HG03469 (cell line): ENCODE measurements around the gene RGP1.
A peak's percentile ranks its signal among the peaks of the same experiment; 100 is the strongest.

Experiments used
- ATAC-seq: cut with Tn5 transposase; IDR thresholded peaks from one replicate; pipeline ENCODE4 v1.9.1; 2021; ENCODE audit warnings: mild to moderate bottlenecking, moderate library complexity, moderate number of reproducible peaks; ENCODE audit not compliant: unreplicated experiment

Gene RGP1

DNA sequence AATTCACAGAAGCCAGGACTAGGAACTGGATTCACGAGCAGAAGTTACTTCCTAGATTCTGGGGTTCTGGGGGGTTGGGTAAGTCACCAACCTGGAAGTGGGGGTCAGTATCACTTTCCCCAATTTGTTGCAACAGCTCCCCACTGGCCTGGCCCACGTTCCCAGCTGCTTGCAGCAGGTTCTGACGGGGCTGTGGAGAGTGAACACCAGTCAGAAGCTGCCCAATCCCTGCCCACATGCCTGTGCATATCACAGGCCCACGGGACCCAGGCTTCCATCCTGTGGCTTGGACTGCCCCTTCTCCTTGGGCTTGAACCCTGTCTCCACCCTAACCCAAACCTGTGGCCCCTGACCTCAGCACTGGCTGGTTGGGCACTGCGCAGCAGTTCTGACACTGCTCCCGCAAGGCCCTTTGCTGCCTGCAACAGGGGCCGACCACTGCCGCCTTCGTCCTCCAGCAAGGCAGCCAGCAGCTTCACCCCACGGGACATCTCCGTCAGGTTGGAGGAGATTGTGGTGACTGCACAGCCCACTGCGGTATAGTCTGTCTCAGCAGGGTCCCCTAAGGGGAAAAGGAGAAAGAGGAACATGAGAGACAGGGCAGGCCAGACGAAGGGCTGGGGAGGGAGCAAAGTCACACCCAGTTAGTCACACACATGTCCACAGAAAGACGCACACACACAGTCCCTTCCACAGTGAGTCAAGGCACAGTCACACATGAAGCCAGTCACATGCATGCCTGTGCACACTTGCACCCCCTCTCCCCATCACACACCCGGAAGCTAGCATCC lies 30.2 kb upstream of the RGP1 start:
- peak; percentile 41 for ATAC-seq

DNA sequence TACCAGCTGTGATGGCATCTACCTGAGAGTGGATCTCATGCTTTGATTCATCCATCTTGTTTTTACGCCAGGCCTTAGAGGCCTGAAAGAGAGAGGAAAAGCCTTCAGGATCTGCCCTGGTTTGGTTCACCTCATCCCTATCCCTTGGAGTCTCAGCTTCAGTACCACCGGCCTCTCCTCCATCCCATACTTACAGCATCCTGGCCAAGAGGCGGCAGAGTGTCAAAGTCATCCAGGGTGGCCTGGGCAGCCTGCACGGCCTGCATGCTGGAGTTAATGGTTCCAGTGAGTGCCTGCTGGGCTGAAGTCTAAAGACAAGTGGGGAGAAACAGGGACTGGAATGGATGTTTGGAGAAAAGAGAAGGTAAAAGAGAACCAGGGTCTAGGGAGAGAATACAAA lies 29.5 kb upstream of the RGP1 start:
- no peak for ATAC-seq

DNA sequence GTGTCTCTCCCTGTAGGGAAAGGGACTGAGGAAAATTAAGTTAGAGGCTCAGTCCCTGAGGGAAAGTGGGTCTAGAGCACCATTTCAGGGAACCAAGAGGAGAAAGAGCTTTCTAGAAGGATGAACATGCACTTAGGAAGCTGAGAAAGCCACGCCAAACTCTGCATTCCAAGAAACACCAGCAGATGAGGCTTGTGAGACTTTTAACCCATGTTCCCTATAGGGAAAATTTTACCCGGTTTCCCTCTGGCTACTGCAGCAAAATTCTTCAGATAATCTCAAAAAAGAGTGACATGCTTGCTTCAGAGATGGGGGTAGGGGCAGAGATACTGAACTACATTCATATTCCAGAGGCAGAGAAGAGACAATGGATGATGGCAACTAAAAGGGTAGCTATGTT lies 25.7 kb upstream of the RGP1 start:
- ATAC-seq = no peak

DNA sequence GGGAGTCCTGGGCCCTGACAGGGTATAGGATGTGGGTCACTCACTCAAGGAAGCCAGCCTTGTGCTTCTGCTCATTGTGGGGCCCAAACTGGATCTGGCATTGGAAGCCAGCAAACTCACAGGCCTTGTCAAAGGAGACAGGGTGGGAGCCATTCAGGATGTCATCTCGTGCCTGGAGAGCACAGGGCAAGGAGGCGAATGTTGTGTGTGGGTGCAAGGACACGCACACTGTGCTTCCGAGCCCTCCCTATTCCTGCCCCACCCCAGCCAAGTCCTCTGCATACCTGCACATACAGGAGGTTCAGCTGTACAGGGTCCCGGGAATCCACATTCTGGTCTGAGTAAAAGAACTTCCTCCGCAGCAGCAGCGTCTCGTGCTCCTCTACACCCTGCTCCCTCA lies 25.2 kb upstream of the RGP1 start:
- no peak for ATAC-seq

DNA sequence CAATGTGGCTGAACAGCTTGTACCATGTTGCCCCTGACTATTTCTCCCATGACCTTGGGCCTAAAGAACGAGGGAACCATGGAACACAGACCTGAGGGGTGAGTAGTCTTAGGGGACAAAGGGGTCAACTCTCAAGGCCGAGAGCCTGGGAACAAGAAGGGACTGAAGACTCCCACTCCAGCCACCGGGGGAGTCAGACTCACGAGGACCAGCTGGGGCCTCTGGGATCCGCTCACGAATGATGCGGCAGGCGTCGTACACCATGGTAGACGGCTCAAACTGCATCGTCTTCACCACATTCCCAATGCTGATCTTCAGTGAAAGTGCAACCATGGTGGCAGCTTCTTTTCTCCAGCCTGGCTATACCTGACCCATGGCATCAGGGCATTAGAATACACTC lies 23.7 kb upstream of the RGP1 start:
- no peak for ATAC-seq

DNA sequence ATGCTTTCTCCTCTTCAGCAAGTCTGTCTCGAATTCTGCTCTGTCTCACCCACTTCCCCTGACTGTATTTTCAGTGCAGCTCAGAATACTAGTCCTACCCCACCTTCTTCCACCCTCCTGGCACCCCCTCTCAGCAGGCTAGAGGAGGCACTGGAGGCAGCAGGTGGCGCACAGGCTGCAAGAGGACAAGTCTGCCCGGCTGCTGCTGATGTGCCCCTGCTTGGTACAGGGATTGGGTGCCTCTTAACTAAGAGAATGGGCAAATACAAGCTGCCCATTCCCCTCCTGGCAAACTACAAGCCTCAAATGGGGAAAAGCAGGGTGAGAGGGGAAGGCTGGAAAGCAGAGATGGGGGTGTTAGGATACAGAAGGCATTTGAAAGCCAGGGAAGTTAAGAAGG lies 22.2 kb upstream of the RGP1 start:
- no peak for ATAC-seq

DNA sequence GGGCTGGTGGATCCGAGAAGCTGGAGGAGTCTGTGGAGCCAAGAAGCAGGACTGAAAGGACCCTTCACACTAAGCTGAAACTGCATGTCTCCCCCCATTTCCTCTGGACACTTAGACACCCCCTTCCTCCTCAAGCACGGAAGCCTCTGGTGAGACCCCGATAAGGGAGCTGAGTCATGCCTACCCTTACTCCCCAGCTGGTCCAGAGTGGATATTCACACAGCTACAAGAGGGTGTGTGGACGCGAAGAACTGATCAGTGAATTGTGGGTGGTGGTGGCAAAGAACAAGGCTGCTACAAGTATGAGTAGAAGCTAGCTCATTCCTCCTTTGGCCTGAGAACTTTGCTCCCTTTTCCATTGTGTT lies 21.4 kb upstream of the RGP1 start:
- no peak for ATAC-seq

DNA sequence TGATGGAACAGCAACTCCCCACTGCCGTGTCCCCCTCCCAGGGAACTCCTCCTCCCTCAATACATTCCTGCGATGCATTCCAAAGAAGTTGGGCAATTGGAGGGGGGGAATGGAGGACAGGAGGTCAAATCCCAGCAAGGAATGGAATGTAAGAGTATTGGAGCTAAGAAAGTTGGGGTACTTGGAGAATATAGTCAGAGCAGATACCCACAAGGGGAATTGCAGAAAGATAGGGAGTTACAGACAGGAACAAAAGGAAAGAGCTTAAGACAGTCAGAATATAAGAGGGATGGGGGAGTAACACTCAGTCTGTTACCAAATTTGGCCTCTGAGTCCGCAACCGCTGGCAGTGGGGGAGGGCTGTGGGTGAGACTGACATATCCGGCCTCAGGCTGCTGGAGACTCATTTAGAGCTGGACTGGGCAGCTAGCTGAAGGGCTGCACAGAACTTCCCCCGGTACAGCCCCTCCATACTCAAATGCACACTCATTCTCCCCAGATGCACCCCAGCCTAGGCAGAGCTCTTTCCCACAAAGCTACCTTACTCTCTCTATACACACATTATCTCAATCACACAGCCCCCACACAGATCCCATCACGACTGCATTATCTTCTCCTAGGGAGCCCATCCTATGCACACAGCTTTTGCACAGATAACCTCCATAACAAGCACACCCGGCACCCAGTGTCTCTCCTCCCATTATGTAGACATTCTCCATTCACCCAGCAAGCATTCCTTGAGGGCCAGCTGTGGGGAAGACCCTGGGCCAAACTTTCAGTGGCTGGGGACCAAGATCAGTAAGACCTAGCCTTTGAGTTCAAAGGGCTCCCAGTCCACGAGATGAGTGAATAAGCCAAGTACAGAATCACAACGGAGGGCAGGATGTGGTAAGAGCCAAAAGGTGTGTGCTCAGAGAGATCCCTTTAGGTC lies 20.8 kb upstream of the RGP1 start:
- ATAC-seq = no peak

DNA sequence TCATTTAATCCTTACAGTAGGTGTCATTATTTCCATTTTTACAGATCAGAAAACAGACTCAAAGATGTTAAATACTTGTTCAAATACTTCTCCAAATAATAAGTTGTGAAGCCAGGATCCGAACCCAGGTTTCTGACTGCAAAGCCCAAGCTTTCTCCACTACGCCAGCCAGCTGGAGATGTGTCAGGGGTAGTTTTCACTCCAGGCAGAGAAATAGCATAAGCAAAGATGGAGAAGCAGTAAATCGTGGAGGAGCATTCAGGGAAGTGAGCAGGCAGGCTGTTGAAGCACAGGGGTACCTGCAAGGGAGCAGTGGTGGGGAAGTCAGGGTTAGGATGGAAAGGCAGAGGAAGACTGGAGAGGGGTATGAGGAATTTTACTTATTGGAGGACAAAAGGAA lies 20.0 kb upstream of the RGP1 start:
- ATAC-seq = no peak

DNA sequence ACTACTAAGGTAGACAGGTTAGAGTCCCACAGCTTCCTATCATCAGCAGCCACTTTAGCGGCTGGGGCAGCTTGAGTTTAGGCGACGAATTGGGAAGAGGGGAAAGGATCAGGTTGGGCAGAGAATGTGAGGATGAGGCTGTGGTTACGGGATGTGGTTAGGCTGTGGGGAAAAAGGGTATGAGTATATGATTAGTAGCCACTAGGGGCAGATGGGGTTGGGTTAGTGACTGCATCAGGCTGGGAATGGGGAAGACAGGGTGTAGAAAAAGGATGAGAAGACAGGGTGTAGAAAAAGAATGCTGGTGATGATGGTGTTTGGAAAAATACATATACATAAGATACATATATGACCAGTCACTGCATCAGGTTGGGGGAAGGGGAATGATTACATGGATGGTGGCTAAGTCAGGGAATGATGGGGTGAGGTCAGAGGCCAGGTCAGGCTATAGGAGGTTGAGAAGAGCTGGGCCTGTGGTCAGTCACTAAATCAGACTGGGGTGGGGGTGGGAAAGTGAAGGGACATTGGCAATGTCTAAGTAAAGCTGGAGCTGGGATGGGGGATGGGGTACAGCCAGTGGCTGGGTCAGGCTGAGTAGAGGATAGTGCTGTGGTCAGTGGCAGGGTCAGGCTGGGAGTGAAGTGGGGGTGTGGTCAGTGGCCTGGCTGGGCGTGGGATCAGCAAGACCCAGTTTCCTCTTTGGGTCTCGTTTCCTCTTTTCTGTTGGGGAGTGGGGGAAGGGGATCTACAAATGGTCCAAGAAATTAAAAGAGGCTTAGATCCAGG lies 19.2 kb upstream of the RGP1 start:
- no peak for ATAC-seq

DNA sequence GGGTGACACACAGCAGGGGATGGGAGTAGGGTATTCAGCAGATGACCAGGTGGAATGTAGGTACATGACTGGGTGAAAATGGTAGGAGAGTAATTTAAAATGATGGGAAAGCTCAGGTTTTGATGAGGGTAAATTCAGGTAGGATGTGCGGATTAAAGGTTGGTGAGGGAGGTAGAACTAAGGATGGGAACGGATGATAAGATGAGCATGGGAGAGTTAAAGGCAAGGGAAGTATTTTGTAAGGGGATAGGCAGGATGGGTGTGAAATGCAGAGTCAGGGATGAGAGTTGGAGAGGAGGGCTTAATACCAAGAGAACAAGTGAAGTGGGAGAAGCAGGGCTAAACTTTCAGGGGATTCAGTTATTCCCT lies 18.6 kb upstream of the RGP1 start:
- no peak for ATAC-seq

DNA sequence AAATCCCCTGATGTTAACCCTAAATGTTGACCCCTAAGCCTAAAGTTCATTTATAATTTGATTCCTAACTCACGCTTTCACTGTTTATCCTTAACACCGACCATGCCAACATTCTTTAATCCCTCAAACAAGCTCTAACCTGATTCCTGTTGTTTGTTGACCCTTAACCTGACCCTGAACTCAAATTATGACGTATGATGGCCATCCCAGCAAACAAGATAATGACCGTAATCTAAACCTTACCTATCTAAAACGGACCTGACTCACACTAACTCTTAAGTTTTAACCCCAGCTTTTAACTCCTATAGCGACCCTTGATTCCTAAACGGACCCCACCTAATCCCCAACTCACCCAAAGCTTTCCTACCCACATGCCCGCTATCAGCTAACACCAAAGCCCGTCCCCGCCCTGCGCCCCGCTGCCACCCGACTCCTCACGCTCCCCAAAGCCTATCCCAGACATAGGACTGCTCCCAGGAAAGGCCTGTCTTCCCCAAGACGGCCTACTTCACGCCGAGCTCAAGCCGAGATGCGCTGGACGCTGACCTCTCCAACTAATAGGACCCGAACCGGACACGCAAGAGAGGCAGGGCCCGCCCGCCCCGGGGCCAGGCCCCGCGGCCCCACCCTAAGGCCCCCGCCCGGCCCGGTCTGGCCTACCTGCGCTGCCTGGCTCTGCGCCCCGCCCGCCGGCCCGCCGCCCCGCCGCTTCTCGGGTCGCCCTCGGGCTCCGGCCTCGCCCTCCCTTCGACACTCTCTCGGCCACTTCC lies 17.5 kb upstream of the RGP1 start:
- ATAC-seq = no peak

DNA sequence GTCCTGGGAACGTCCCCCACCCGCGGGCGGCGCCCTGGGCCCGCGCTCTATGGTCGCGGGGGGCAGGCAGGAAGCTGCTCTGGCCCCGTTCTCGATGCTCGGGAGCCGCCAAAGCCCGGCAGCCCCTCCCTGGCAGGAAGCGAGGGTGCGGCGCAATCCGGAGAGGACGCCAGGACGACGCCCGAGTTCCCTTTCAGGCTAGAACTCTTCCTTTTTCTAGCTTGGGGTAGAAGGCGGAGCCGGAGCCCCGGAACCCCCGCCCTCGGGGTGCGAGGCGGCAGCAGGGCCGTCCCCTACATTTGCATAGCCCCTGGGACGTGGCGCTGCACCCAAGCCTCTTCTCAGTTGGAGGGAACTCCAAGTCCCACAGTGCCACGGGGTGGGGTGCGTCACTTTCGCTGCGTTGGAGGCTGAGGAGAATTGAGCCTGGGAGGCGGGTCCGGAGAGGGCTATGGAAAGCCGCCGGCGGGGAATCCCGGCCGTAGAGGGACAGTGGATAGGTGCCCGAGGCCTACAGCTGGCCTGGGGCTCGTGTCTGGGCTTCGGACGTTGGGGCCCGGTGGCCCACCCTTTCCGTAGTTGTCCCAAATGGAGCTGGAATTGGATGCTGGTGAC lies 16.8 kb upstream of the RGP1 start, which contains the start of the genes CREB3 and TLN1:
TSS of gene CREB3 (plus strand) at position 482 of the 615 bp plus-strand sequence. CDS start at position 589, 107 bp downstream.
TSS of gene TLN1 (minus strand) at position 11 of the 615 bp plus-strand sequence. CDS start 6,501 bp downstream, outside the sequence.
- ATAC-seq = peak; percentile 69

DNA sequence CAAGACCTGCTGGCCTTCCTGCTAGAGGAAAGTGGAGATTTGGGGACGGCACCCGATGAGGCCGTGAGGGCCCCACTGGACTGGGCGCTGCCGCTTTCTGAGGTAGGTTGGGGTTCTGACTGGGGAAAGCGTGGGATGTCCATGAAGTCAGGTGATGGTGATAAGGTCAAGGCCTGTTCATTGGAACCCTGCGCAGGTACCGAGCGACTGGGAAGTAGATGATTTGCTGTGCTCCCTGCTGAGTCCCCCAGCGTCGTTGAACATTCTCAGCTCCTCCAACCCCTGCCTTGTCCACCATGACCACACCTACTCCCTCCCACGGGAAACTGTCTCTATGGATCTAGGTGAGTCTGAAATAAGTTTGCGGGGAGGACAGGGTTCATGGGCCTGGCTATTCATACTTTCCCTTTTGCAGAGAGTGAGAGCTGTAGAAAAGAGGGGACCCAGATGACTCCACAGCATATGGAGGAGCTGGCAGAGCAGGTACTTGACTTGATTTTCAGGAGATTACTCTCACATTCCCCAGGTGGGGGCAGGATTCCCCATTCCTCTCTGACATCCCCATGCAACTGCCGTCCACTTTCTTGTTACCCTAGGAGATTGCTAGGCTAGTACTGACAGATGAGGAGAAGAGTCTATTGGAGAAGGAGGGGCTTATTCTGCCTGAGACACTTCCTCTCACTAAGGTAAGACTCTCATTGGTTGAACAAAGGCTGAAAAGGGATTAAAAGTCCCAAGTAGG lies 16.1 kb upstream of the RGP1 start:
- no peak for ATAC-seq

DNA sequence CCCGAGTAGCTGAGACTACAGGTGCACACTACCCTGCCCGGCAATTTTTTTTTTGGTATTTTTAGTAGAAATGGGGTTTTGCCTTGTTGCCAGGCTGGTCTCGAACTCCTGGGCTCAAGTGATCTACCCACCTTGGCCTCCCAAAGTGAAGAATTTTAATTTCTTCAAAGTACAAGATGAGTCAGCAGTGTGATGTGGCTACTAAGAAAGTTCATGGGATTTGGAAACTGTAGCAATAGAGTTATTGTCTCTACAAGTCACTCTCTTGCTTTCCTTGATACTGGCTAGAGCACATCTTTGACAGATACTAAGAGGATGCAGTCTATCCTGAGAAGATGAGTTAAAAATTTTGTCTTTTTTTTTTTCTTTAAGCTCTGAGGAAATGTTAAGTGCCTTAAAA lies 15.0 kb upstream of the RGP1 start:
- no peak for ATAC-seq

DNA sequence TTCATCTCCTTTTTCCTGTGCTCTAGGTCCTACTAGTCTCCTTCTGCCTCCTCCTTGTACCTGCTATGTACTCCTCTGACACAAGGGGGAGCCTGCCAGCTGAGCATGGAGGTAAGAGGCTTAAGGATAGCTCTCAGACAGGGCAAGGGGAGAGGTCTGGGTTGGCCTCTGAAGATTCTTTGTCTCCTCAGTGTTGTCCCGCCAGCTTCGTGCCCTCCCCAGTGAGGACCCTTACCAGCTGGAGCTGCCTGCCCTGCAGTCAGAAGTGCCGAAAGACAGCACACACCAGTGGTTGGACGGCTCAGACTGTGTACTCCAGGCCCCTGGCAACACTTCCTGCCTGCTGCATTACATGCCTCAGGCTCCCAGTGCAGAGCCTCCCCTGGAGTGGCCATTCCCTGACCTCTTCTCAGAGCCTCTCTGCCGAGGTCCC lies 12.9 kb upstream of the RGP1 start:
- no peak for ATAC-seq

DNA sequence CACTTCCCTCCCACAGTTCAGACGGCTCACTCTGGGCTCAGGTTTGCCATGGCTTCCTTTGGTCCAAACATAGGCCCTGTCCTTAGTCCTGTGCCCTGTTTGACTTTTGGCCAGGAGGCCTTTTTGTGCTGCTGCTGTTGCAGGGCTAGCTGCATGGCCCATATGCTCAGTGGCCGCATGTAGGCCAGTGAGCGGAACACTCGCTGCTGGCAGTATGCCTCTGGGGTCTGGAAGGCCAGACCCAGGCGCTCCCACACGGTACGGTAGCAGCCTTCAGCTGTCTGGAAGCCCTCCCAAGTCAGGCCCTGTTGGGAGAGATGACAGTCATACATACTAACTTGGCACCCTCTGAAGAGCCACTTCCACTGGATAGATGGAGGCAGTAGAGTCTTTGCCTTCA lies 11.9 kb upstream of the RGP1 start:
- ATAC-seq = no peak

DNA sequence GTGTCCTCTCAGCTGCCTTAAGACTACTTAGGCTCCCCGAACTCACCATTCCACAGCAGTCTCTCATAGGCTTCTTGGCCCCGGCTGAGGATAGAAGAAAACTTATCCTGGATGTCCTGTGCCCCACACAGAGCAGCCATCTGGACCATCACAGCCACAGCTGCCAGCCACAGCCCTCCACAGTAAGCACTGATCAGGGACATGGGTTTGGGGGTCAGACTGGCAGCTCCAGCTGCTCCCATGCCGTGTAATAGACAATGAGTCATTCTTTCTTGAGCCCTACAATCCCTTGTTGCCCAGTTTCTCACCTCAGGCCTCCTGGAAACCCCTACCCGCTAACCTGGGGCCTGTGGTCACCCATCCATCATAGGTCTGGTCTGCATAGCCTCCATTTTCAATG lies 10.9 kb upstream of the RGP1 start:
- no peak for ATAC-seq

DNA sequence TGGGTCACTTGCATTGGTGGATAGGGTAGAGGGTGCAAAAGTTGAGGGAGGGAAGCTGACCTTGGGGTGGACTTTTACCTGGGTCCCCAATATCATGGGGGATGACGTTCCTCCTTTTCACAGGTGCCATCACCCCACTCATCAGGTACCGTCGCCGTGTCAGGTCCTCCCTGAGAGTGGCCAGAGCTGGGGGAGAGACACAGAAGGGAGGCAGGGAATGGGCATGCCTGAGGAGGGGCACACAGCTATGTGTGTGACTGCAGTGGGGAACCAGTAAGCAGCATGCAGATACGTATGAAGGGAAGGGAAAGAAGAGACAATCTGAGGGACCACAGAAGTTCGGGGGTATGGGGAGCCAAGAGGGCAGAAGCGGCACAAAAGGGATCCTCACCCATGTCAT lies 10.2 kb upstream of the RGP1 start:
- no peak for ATAC-seq
